Measurements from ENCODE around the gene TMEM209. TPM values are rescaled to one million over a fixed set of nuclear protein-coding genes. Genes with fewer than 3 reads are reported as not detected.

The TMEM209 gene
- polyA plus RNA-seq, 1 donor from 2014 or later = 14.6 TPM

DNA sequence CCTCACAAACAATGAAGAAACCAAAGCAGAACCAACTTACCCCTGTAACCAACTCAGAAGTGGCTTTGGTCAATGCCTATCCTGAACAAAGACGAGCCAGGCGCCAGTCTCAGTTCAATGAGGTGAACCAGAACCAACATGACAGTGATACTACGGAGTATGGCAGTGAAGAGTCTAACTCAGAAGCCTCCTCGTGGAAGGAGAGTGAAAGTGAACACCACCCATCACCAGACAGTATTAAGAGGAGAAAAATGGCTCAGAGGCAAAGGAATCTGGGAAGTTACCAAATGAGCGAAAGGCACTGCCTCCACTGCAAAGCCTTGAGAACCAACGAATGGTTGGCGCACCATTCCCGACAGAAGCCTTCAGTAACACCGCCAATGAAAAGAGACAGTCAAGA is 10.8 kb upstream of the TMEM209 start:
- Histone ChIP-seq H3K4me3 (ENCODE audit: low read length) (no peak overlapping the region), H3K79me2 (replicated peaks; ENCODE audit: insufficient read depth, low read length) (no peaks in the 10 kb centered on the region), H3K36me3 (ENCODE audit: insufficient read depth, low read length) (no peaks in the 10 kb centered on the region), H3F3A (ENCODE audit: insufficient read depth, low read length, poor library complexity, severe bottlenecking) (no peaks in the 10 kb centered on the region), H2AFZ (ENCODE audit: low read depth, low read length) (no peak overlapping the region), H3K9me2 (ENCODE audit: insufficient read depth, low read length) (no peaks in the 10 kb centered on the region), H3K9ac (ENCODE audit: low read length) (no peak overlapping the region), H3K27me3 (ENCODE audit: insufficient read depth, low read depth, low read length) (no peaks in the 10 kb centered on the region), H3K9me3 (ENCODE audit: low read length) (no peaks in the 10 kb centered on the region), H4K20me1 (ENCODE audit: insufficient read depth) (no peaks in the 10 kb centered on the region), H3K4me2 (ENCODE audit: low read length) (no peak overlapping the region), H3K27ac (ENCODE audit: low read length) (no peak overlapping the region)
- no peak for TF ChIP-seq RAD21 (conservative IDR thresholded peaks at IDR 0.05)

DNA sequence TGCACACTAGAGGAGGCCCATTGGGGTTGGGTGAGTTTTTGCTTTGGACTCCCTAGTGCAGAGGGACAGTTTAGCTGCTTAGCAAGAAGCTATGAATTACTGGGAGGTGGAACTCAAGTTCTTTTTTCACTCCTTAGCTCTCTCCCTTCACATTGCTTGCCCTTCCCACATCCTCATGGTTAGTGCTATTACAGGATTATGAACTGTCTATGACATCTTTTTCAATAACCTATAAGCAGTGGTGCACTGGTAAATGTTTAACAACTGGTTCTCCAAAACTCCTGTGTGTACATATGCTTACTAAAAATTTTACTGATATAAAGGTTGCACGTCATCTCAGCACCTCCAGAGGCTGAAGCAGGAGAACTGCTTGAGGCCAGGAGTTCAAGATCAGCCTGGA is 8.6 kb upstream of the TMEM209 start:
- Histone ChIP-seq H3K36me3 (ENCODE audit: insufficient read depth, low read length) (no peaks in the 10 kb centered on the region), H3F3A (ENCODE audit: insufficient read depth, low read length, poor library complexity, severe bottlenecking) (no peaks in the 10 kb centered on the region), H3K9ac (ENCODE audit: low read length) (no peak overlapping the region), H3K79me2 (replicated peaks; ENCODE audit: insufficient read depth, low read length) (no peaks in the 10 kb centered on the region), H3K27me3 (ENCODE audit: insufficient read depth, low read depth, low read length) (no peaks in the 10 kb centered on the region), H3K9me3 (ENCODE audit: low read length) (no peaks in the 10 kb centered on the region), H3K9me2 (ENCODE audit: insufficient read depth, low read length) (no peaks in the 10 kb centered on the region), H2AFZ (ENCODE audit: low read depth, low read length) (no peak overlapping the region), H3K4me2 (ENCODE audit: low read length) (no peak overlapping the region), H4K20me1 (ENCODE audit: insufficient read depth) (no peaks in the 10 kb centered on the region), H3K27ac (ENCODE audit: low read length) (no peak overlapping the region), H3K4me3 (ENCODE audit: low read length) (no peak overlapping the region)
- TF ChIP-seq TAF1 (IDR thresholded peaks at IDR 0.05; ENCODE audit: low read depth) (no peak), SMC3 (conservative IDR thresholded peaks at IDR 0.05; ENCODE audit: poor library complexity) (no peak), MXI1 (conservative IDR thresholded peaks at IDR 0.05; ENCODE audit: poor library complexity, severe bottlenecking) (no peak)
- TF ChIP-seq, protein P1, sequence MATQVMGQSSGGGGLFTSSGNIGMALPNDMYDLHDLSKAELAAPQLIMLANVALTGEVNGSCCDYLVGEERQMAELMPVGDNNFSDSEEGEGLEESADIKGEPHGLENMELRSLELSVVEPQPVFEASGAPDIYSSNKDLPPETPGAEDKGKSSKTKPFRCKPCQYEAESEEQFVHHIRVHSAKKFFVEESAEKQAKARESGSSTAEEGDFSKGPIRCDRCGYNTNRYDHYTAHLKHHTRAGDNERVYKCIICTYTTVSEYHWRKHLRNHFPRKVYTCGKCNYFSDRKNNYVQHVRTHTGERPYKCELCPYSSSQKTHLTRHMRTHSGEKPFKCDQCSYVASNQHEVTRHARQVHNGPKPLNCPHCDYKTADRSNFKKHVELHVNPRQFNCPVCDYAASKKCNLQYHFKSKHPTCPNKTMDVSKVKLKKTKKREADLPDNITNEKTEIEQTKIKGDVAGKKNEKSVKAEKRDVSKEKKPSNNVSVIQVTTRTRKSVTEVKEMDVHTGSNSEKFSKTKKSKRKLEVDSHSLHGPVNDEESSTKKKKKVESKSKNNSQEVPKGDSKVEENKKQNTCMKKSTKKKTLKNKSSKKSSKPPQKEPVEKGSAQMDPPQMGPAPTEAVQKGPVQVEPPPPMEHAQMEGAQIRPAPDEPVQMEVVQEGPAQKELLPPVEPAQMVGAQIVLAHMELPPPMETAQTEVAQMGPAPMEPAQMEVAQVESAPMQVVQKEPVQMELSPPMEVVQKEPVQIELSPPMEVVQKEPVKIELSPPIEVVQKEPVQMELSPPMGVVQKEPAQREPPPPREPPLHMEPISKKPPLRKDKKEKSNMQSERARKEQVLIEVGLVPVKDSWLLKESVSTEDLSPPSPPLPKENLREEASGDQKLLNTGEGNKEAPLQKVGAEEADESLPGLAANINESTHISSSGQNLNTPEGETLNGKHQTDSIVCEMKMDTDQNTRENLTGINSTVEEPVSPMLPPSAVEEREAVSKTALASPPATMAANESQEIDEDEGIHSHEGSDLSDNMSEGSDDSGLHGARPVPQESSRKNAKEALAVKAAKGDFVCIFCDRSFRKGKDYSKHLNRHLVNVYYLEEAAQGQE (IDR thresholded peaks at IDR 0.05; ENCODE audit: borderline replicate concordance) = no peak

DNA sequence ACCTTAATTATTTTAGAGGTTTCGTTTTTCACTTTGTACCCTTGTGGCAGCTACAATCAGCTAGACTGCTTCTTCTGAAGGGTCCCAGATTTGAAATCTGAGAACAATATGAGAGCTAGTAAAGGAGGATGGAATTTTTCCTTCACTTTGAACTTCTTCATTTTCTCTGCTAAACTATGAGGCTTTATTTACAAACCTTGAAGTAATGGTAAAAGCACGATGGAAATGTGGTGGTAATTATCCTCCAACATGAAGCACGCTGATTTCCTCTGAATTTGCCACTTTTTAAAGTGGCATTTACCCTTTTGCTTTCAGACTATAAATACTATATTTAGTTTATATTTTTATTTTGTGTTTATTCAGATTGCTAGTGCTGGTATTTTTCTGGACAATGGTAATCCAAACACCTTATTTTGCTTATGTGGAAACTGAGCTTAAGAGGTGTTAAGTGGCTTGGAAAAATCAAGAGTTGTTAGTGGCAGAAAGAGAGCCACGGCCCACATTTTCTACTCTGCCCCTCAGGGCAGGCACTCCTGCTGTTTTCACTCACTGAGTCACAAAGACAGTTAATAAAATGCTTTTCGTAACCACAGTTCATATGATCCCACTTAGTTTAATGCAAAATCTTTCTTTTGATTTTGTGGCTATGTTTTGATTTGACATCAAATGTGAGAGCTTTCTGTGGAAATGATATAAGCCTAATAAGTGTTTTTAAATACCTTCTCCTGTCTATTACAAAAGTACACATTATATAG is 5.2 kb upstream of the TMEM209 start:
- H3K4me3 ChIP-seq (ENCODE audit: low read length) = no peak overlapping the region
- no peak overlapping the region for H3K9ac ChIP-seq (ENCODE audit: low read length)
- peaks cover 5% of the 10 kb centered on the region for H3K79me2 ChIP-seq (replicated peaks; ENCODE audit: insufficient read depth, low read length)
- TF ChIP-seq, protein P2, sequence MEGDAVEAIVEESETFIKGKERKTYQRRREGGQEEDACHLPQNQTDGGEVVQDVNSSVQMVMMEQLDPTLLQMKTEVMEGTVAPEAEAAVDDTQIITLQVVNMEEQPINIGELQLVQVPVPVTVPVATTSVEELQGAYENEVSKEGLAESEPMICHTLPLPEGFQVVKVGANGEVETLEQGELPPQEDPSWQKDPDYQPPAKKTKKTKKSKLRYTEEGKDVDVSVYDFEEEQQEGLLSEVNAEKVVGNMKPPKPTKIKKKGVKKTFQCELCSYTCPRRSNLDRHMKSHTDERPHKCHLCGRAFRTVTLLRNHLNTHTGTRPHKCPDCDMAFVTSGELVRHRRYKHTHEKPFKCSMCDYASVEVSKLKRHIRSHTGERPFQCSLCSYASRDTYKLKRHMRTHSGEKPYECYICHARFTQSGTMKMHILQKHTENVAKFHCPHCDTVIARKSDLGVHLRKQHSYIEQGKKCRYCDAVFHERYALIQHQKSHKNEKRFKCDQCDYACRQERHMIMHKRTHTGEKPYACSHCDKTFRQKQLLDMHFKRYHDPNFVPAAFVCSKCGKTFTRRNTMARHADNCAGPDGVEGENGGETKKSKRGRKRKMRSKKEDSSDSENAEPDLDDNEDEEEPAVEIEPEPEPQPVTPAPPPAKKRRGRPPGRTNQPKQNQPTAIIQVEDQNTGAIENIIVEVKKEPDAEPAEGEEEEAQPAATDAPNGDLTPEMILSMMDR (IDR thresholded peaks at IDR 0.05; ENCODE audit: poor library complexity, severe bottlenecking) = no peak
- TF ChIP-seq POLR2AphosphoS5 (IDR thresholded peaks at IDR 0.05) (no peak), EP300 (conservative IDR thresholded peaks at IDR 0.05; ENCODE audit: poor library complexity, severe bottlenecking) (no peak), MXI1 (conservative IDR thresholded peaks at IDR 0.05; ENCODE audit: poor library complexity, severe bottlenecking) (no peak), RAD21 (conservative IDR thresholded peaks at IDR 0.05) (no peak), TAF1 (IDR thresholded peaks at IDR 0.05; ENCODE audit: low read depth) (no peak), SMC3 (conservative IDR thresholded peaks at IDR 0.05; ENCODE audit: poor library complexity) (no peak), EZH2 (IDR thresholded peaks at IDR 0.05; ENCODE audit: borderline replicate concordance, insufficient read depth, low read length, poor library complexity, severe bottlenecking) (no peak)
- TF ChIP-seq, protein P1 (IDR thresholded peaks at IDR 0.05; ENCODE audit: borderline replicate concordance) = no peak
- H3K27ac ChIP-seq (ENCODE audit: low read length) = no peak overlapping the region
- no peak overlapping the region for H3K4me2 ChIP-seq (ENCODE audit: low read length)
- H2AFZ ChIP-seq (ENCODE audit: low read depth, low read length) = no peak overlapping the region
- H3K9me2 ChIP-seq (ENCODE audit: insufficient read depth, low read length) = no peaks in the 10 kb centered on the region
- no peaks in the 10 kb centered on the region for H4K20me1 ChIP-seq (ENCODE audit: insufficient read depth)
- H3K27me3 ChIP-seq (ENCODE audit: insufficient read depth, low read depth, low read length) = no peaks in the 10 kb centered on the region
- peaks cover 5% of the 10 kb centered on the region for H3F3A ChIP-seq (ENCODE audit: insufficient read depth, low read length, poor library complexity, severe bottlenecking)
- no peaks in the 10 kb centered on the region for H3K36me3 ChIP-seq (ENCODE audit: insufficient read depth, low read length)
- no peaks in the 10 kb centered on the region for H3K9me3 ChIP-seq (ENCODE audit: low read length)
